ENCODE measurements around the gene PAM16.
"Not testable (repeated sequence)": the region's sequence is repeated elsewhere in the genome, so short reads cannot be mapped to it uniquely, and the experiment has no call there.

The PAM16 gene

GRCh38 chr16:4350365-4350786, 745 bp downstream of the PAM16 start:
- no peak for DNase-seq

- DNase-seq = no peak
Measured at GRCh38 chr16:4349332-4349731, 1.8 kb downstream of the PAM16 start.

GRCh38 chr16:4347765-4348509, 3.2 kb downstream of the PAM16 start:
- DNase-seq = no peak

- DNase-seq = no peak
Measured at GRCh38 chr16:4347010-4347409, 4.1 kb downstream of the PAM16 start.

- no peak for DNase-seq
Measured at GRCh38 chr16:4345836-4346781, 5.0 kb downstream of the PAM16 start.

- DNase-seq = peak; percentile 46
Measured at GRCh38 chr16:4344983-4345835, 5.9 kb downstream of the PAM16 start.

GRCh38 chr16:4344300-4344982, 6.7 kb downstream of the PAM16 start:
- not testable (repeated sequence) for DNase-seq

GRCh38 chr16:4342866-4343744, 8.0 kb downstream of the PAM16 start:
- DNase-seq = no peak

GRCh38 chr16:4341250-4341649, 9.9 kb downstream of the PAM16 start:
- DNase-seq = no peak

- DNase-seq = no peak
Measured at GRCh38 chr16:4340443-4340842, 10.7 kb downstream of the PAM16 start.

- no peak for DNase-seq
Measured at GRCh38 chr16:4339909-4340308, 11.2 kb downstream of the PAM16 start.

- DNase-seq = no peak
Measured at GRCh38 chr16:4339455-4339854, 11.7 kb downstream of the PAM16 start.

GRCh38 chr16:4338712-4339299, 12.3 kb downstream of the PAM16 start:
- DNase-seq = no peak

GRCh38 chr16:4338125-4338582, 13.0 kb downstream of the PAM16 start:
- DNase-seq = no peak

GRCh38 chr16:4337540-4338088, 13.5 kb downstream of the PAM16 start:
- DNase-seq = no peak

- DNase-seq = no peak
Measured at GRCh38 chr16:4336701-4337539, 14.2 kb downstream of the PAM16 start.

GRCh38 chr16:4334724-4335495, 16.2 kb downstream of the PAM16 start:
- DNase-seq = no peak

- DNase-seq = not testable (repeated sequence)
Measured at GRCh38 chr16:4333714-4334113, 17.4 kb downstream of the PAM16 start.

- DNase-seq = no peak
Measured at GRCh38 chr16:4333308-4333638, 17.8 kb downstream of the PAM16 start.
